RPMI7951 (cell line): ENCODE measurements around the gene RTN4RL1. TPM values are rescaled to one million over a fixed set of nuclear protein-coding genes. Genes with fewer than 3 reads are reported as not detected.
A peak's percentile ranks its signal among the peaks of the same experiment; 100 is the strongest.

Experiments used
- DNase-seq: peaks from one replicate; pipeline ENCODE4 v3.0.0-alpha.2; 2012; ENCODE audit warnings: low read depth
- total RNA-seq: library from RNA; depleted of rRNA; stranded (reverse); fragments of >200 nt; shearing (Covaris generic); gene quantifications from 2 replicates; pipeline ENCODE4 v1.2.3, GENCODE V29; 2014; rRNA removed

The RTN4RL1 gene
- total RNA-seq: 7.6 and 8.8 TPM in 2 replicates

GRCh38 chr17:2025220-2025621, at the start of gene RTN4RL1:
Gene RTN4RL1, minus strand, starts transcription at chr17:2025334. Its CDS starts 469 bp downstream, at chr17:2024865.
- peak; percentile 84 for DNase-seq

GRCh38 chr17:2074919-2075318, 49.8 kb upstream of the RTN4RL1 start:
- no peak for DNase-seq

- no peak for DNase-seq
Measured at GRCh38 chr17:2071455-2072281, 46.5 kb upstream of the RTN4RL1 start.

GRCh38 chr17:2071024-2071385, 45.9 kb upstream of the RTN4RL1 start:
- no peak for DNase-seq

- peak; percentile 76 for DNase-seq
Measured at GRCh38 chr17:2070241-2071023, 45.3 kb upstream of the RTN4RL1 start.

GRCh38 chr17:2068519-2069051, 43.5 kb upstream of the RTN4RL1 start:
- peak; percentile 86 for DNase-seq

GRCh38 chr17:2068031-2068518, 42.9 kb upstream of the RTN4RL1 start:
- peak; percentile 85 for DNase-seq

- peak; percentile 94 for DNase-seq
Measured at GRCh38 chr17:2067608-2068024, 42.5 kb upstream of the RTN4RL1 start.

- no peak for DNase-seq
Measured at GRCh38 chr17:2067048-2067561, 42.0 kb upstream of the RTN4RL1 start.

GRCh38 chr17:2065949-2066400, 40.8 kb upstream of the RTN4RL1 start:
- DNase-seq: no peak

- DNase-seq: peak; percentile 60
Measured at GRCh38 chr17:2064980-2065785, 40.0 kb upstream of the RTN4RL1 start.

- no peak for DNase-seq
Measured at GRCh38 chr17:2064520-2064971, 39.4 kb upstream of the RTN4RL1 start.

- no peak for DNase-seq
Measured at GRCh38 chr17:2064147-2064489, 39.0 kb upstream of the RTN4RL1 start.

GRCh38 chr17:2063261-2064146, 38.4 kb upstream of the RTN4RL1 start:
- DNase-seq: no peak

GRCh38 chr17:2062571-2063183, 37.5 kb upstream of the RTN4RL1 start:
- DNase-seq: no peak

GRCh38 chr17:2061441-2061958, 36.4 kb upstream of the RTN4RL1 start:
- DNase-seq: no peak

GRCh38 chr17:2060681-2061440, 35.7 kb upstream of the RTN4RL1 start:
- no peak for DNase-seq

GRCh38 chr17:2060385-2060658, 35.2 kb upstream of the RTN4RL1 start:
- DNase-seq: no peak
